NCI-H2081 (cell line): ENCODE data around the gene NPTX1.

Experiments
- DNase-seq, 2 experiments: peaks; one replicate each; lab custom pipeline; 2025; lab: John Stamatoyannopoulos, UW

Gene NPTX1

DNA sequence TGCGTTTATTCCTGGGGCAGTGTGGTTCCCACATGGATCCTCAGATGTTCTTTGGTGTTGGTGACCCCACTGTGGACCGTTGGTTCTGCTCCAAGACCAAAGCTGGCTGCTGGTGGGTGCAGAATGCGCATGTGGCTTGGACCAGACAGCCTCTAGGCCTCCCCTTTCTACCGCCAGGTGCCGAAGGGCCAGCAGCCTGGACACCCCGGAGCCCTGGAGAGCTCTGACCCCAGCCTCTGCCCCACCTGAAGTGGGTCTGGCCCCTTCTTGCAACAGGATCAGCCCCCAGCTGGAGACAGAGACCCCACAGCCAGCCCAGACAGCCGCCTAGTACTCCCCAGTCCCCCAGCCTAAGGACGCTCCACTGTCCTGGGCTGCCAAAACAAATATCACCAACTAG lies 18.4 kb downstream of the NPTX1 start:
- no peak for DNase-seq

DNA sequence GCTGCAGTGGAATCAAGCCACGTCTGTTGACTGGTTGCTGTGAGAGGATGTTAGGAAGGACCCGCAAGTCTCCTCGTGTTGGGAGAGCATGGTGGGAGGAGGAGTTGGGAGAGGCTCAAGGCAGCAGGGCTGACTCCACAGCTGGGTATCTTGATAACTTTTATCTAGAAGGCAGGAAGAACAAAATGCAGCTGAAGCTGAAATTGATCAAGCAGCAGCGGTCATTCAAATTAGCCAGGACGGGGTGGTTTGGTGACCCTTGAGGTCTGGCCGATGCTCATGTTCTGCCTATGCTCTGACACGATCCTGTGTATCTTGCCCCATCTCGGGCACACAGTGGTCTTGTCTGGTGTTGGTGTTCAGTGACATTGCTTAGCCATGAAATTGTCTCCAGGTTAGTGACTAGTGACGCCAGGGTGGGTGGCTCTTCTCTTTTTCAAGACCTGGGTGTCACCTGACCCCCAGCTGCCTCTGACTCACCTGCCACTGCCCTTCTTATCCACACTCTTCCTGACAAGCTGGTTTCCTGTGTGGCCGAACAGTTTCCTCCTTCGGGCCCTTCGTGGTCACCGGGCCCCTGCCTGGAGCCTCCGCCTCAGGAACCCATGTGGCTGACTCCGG lies 19.1 kb downstream of the NPTX1 start:
- no peak for DNase-seq

DNA sequence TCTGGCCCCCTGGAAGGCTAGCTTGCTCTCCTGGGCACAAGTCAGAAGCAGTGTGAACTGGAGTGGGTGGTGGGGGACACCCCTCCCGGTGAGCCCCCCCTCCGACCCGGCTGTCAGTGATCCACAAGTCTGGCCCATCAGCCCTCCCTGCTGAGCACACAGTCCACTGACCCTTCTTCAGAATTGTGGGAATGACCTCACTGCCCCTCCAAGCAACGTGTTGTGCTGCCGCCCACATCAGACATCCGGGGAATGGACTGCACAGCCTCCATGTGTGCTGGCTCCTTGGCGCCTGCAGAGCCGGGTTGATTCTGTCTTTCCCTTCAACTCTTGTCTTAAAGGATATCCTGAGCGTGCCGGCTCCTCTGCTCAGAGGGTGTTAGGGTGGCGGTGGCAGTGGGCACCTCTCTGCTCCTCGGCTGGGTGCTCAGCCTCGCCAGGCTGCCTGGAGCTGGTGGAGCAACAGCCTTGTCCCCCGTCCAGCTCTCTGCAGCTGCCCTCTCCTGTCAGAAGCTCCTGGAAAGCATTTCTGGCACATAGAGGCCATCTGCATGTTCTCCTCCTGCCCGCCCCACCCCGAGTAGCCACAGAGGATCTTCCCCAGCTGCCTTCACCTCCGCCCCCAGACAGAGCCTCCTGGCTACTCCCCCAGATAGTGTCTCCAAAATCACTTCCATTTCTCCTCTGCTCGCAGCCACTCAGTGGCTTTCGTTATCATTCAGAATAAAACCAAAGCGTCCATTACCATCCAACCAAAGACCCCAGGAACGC lies 19.8 kb downstream of the NPTX1 start:
- no peak for DNase-seq

DNA sequence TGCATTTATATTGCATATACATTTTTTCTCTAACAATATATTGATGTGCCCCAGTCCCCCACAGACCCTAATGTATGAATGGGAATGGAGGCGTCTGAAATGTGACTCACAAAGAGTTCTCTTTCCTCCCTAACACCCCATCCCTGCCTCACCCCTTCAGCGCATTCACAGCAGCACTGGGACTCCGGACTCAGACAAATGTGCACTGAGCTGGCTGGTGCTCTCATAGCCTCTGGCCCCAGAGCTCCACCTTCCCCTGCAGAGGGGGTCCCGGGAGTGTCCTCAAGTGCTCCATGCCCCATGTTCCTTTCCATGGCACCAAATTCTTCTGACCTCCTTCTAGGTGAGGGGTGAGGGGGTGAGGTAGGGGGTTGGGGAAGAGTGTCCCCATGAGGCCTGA lies 20.6 kb downstream of the NPTX1 start:
- no peak for DNase-seq

DNA sequence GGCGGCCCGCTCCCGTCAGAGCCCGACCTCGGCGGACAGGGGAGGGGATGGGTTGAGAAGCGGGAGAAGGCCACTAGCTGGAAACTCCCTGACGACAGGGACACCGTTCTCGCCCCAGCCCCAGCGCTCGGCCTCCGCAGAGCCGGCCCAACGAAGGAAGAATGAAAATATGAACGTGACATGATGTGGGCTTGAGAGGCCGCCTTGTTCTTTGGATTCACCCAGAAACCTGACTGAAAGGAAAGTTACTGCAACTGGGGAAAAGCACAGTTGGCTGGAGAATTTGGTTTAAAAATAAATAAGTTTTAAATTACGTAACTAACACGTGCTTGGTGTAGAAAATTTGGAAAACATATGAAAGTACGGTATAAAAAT lies 21.1 kb downstream of the NPTX1 start:
- DNase-seq = no peak

DNA sequence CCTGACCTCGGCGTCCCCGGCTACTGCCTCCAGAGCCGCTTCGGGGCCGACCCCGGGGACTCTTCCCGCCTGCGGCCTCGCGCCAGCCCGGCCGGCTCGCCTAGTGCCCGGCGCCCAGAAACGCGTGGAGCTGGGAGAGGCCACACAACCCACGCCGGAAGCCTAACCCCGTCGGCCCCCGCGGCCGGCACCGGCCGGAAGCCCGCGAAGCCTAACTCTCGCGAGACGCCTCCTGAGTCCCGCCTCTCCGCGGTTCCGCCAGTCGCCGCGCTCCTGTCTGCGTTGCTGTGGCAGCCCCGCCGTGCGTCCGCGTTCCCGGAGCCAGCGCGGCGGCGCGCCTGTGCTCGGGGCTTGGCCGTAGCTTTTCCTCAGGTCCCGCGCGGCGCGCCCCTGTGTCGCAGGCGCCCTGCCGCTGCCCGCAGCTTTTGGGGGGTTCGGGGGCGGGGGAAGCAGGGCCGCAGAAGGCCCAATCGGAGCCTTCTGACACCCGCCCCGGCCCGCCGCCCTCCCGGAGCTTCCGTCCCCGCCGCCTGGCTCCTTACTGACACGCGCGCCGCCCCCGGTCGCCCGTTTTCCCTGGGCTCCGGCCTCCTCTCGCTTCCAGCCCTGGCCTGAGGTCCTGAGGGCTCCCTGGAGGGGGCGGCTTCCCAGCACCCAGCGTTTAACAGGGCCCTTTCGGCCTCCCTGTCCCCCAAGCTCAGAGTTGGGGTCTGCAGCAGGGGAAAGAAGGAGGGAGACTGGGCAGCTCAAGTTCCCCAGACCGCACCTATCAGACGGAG lies 21.7 kb downstream of the NPTX1 start:
- DNase-seq = peak; percentile 98 to 99

DNA sequence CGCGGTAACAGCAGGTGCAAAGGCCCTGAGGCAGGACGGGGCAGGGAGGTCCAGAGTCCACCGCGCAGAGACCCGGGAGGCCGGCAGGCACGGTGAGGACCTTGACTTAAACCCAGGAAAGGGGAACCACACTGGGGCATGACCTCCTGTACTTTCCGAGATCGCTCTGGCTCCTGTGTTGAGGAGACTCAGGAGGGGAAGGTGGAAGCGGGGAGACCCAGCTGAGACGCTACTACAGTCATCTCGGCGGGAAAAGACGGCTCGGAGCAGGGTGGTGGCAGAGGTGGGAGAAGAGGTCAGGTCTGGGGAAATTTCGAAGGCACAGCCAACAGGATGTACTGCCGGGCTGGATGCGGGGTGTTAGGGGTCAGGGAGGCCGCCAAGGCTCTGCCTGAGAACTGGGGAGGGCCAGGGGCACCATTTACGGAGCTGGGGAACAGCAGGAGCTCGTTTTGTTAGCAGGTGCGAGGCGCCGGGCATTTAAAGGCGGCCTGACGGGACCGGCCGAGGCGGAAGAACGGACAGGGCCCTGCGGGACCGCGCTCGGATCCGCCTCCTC lies 22.3 kb downstream of the NPTX1 start:
- no peak for DNase-seq

DNA sequence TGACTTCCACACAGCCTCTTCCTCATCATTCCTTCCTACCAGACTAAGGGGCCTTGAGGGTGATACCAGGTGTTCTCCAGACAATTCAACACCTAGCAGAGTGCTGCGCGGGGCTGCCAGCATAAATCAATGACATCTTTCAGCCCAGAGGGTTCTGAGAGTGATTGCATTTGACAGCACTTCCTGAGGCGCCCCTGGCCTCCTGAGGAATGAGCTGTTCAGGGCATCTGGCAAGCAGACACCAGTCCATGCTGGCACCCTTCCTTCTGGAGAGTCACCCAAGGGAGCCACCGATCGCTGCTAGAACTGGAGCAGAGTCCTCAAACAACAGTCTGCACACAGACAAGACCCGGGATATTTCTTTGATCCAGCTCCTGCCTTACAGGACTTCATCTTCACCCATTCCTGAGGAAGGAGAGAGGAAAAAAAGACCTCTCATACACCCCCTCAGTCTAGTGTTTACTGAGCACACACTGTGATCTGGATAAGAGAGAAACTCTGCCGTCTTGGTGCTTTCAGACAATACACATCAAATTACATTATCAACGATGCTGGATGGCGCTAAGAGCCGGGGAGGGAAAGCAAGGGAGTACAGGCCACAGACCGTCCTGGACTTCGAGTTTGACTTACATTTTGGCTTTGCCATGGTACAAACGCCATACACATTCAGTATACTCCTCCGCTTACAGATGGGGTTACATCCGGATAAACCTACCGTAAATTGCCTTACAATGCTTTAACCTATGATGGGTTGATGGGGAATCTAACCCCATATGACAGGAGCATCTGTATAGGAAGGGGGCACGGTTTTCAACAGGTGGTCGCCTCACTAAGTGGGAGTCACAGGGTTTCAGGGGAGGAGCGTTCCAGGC lies 23.0 kb downstream of the NPTX1 start:
- DNase-seq = no peak

DNA sequence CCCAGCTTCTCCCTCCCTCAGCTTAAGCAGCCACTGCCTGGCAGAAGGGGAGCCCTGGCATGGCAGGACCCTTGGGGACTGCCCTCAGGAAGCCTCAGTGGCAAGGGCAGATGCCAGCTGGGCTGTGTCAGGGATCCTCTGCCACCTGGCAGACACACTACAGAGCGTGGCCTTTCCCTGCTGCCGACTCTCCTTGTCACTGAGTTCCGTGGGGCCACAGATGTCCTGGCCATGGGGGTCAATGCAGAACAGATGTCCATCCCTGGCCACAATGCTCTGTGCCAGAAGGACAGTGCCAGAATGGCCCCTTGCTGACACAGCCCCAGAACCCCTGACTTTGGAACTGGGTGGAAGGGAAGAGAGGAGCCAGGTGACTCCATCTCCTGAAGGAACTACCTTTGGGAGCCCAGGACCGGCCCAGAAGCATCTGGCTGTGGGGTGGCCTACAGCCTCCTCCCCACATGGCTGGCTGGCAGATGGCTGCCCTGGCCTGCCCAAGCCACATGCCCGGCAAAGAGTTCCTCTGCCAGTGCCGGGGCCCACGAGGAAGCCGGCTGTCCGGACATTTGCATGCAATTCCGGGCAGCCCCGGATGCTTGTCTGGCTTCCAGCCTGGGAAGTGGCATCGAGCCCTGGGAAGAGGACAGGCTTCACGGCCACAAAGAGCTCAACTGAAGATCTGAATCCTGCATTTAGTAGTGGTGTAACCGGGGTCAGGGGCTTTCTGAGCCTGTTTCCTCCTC lies 24.1 kb downstream of the NPTX1 start:
- DNase-seq = no peak

DNA sequence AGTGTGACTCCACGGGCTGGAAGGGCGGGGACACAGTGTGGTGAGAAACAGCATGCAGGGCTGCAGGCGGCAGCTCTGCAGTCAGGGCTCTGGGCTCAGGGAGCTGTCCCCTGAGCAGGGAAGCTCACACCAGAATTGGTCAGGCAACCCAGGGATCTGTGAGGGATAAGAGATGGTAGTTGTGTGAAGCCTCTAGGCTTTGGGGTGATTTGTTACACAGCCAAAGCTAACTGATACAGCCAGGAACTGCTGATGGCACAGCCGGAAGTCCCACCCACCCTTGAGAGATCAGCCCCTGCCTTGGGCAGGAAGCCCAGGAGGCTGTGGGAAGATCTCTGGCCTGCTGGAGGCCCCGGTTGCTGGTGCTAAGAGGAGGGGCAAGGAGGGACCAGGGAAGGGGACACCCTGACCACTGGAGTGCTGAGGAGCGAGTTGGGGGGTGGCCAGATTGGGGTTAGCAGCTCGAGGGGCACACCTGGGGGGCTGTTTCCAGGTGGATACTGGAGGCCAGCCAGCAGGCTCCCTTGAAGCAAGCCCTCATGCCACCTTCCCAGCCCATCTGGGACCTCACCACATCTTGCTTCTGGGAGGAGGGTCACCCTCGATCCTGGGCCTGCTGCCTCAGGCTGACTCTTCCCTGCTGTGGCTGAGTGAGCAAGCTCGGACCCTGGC lies 25.2 kb downstream of the NPTX1 start:
- DNase-seq = no peak

DNA sequence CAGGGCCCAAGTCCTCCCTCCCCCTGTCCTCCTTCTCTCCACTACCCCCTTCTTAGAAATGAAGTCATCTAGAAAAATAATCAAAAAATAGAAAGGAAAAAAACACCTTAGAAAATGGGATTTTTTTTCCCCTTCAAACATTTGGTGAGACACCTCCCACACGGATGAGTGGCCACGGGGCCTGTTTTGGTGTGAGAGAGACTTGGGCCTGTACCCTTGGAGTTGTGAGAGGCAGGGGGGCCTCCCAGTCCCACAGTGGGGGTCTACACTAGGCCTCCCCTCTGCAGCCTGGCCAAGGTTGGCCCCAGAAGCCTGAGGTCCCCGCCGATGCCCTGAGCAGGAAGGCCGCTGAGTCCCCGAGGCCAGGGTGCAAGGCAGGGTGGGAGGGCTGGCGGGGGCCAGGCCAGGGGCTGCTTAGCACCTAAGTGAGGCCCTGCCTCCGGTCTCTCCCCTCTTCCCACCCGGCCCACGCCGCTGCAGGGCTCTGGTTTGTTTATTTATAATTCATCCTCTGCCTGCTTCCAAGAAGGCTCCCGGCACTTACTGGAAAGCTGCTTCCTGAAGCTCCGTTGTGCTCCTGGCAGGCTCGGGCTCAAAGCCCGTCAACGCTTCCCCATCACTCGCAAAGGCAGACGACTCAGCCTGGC lies 26.4 kb downstream of the NPTX1 start:
- DNase-seq = no peak

DNA sequence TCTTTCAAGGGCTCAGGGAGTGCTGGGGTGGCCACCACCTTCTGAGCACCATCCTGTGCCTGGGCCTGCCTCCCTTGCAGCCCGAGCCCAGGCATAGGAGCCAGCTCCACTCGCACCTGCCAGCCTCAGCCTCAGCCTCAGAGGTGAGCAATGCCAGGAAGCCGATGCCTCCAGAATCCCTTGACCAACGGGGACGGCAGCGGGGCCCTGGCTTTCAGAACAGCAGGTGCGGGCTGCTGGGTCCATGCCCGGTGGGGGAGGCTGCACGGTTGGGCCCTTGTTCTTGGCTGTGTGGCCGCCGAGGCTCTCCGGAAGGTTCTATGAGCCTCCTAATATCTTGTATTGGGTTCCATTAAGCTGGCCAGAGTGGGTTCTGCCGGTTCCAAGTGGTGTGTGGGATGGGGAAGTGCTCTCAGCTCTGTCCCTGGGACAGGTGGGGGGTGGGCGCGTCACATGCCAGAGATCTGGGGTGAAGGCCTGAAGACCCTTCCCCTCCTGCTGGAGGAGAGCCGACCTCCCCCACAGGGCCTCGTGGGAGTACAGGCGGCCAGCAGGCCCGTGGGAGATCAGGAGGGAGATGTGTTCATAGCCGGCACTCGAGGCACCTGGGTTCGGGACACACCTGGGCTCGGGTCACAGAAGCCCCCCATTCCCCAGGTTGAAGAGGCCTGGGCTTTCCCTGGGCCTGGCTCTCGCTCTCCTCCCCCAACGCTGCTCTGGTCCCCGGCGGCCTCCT lies 27.0 kb downstream of the NPTX1 start:
- no peak for DNase-seq

DNA sequence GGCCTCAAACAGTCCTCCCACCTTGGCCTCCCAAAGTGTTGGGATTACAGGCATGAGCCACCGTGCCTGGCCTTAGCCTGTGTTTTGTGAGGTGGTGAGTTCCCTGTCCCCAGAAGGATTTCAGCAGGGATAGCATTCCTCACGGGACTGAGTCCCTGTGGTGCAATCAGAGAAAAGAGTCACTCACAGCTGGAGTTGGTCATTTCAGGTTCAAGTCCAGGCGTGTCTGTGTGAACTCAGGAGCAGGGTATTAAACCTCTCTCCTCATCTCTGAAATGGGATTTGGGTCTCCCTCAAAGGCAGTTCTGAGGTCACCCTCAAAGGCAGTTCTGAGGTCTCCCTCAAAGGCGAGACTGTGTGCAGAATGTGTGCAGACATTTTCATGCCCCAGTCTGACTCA lies 28.6 kb downstream of the NPTX1 start:
- DNase-seq = no peak

DNA sequence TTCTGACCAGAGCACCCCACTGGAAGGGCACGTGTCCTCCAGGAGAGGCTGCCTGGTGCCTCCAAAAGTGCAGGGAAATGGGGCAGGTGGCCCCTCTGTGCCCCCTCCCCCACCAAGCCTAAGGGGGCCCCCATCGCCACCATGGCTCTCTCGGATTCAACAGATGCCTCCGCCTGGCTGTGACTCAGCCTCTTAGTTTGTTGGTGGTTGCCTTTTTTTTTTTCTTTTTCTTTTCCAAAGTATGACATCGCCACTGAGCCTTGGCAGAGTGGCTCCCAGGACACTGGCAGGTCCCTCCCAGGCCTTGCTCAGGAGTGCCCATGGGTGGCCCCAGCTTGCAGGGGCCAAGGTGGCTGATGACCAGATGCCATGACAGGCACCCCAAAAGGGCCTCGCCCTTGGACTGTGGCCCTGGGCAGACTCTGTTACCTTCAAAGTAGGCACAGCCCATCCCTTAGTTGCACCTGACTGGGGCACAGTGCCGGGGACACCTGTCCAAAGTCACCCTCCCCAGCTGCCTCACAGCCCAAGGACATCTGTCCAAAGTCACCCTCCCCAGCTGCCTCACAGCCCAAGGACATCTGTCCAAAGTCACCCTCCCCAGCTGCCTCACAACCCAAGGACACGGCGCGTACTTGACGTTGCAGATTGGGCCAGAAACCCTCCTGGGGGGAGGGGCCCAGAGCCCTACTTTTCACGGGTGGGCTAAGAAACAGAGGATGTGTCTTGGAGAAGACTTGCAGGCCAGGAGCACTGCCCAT lies 29.6 kb downstream of the NPTX1 start:
- no peak for DNase-seq

DNA sequence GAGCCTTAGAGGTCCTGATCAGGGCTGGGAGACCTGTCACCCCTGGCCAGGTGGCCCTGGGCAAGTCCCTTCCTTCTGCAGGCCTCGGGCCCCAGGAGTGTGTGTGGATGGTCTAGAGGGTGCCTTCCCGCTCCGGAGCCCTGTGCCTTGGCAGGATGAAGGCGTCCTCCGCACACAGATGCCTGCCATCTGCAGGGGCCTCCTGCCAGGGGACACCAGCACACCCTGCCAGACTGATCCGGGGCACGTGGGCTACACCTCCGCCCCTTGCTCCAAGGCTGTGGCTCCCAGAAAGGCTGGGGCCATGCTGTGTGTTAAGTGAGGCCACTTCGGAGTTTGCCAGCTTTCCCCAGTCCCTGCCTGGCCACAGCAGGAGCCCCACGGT lies 30.7 kb downstream of the NPTX1 start:
- DNase-seq = no peak

DNA sequence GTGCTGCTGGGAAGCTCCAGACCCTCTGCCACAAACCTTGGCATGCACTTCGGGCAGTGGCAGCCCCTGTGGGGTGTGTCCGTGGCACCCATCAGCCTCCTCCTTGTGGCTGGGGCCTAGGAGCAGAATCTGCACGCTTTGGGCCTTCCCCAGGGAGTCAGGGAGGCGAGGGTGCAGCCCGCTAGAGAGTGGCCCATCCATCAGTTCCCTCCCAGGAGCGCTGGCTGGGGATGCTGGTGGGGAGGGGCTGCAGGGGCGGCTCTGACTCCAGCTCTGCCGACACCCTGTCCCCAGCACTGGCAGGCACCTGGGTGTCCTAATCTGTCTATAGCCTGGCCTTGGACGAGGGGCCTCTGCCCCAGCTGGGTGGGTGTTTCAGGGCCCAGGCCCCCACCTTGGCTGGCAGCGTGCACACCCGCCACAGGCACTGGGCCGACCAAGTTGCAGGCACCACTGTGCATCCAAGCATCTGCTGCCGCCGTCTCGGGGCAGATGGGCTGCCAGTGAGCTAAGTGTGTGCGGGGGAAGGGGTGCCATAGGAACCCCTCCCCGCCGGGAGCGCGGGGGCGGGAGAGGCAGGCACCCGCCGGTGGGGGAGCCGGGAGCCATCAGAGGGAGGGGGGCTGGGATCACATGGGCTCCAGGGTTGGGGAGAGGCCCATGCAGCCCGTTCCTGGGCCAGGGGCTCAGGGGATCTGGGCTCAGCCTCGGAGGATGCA lies 31.2 kb downstream of the NPTX1 start:
- DNase-seq = no peak

DNA sequence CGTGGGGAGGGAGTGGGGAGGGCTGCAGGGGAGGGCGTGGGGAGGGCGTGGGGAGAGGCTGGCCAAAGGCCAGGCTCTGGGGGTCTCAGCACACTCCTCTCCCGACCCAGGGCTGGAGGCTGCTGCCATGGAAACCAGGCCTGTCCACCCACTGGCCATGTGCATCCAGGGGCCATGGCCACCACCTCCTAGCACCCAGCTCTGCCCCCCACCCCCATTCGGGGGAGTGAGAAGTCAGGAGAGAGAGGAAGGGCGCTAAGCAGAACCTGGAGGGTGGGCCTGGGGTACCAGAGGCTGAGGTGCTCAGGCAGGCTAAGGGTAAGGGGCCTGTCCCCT lies 31.8 kb downstream of the NPTX1 start:
- DNase-seq = no peak
